HEK293T (cell line): ENCODE measurements around the gene SLC25A21.

Experiments used
- HDGF ChIP-seq: fragments of 450-650 bp; IDR thresholded peaks from 2 replicates; pipeline ENCODE4 v1.6.1; 2017; ENCODE audit warnings: antibody characterized with exemption, borderline replicate concordance
- PKNOX1 ChIP-seq: fragments of 450-650 bp; IDR thresholded peaks from 2 replicates; pipeline ENCODE4 v1.6.1; 2016

GRCh38 chr14:37157987-37158386 lies 14.4 kb downstream of the SLC25A21 start:
- TF ChIP-seq HDGF = no peak
- no peak for TF ChIP-seq PKNOX1
